HG02885 (cell line): ENCODE measurements around the gene ABCA6.
A peak's percentile ranks its signal among the peaks of the same experiment; 100 is the strongest.

Source experiments
- ATAC-seq: cut with Tn5 transposase; IDR thresholded peaks from one replicate; pipeline ENCODE4 v1.9.1; 2021; ENCODE audit warnings: mild to moderate bottlenecking; ENCODE audit not compliant: unreplicated experiment, poor library complexity

ABCA6 gene

GRCh38 chr17:69143683-69144231 lies 2.1 kb upstream of the ABCA6 start:
- no peak for ATAC-seq

- ATAC-seq, result no peak
Measured at GRCh38 chr17:69143151-69143550, 1.5 kb upstream of the ABCA6 start.

GRCh38 chr17:69142175-69142802 lies 594 bp upstream of the ABCA6 start:
- no peak for ATAC-seq

GRCh38 chr17:69134112-69134511 lies 7.6 kb downstream of the ABCA6 start:
- no peak for ATAC-seq

GRCh38 chr17:69130627-69131296 lies 10.9 kb downstream of the ABCA6 start:
- no peak for ATAC-seq

- no peak for ATAC-seq
Measured at GRCh38 chr17:69123626-69124025, 18.1 kb downstream of the ABCA6 start.

- no peak for ATAC-seq
Measured at GRCh38 chr17:69122065-69122464, 19.6 kb downstream of the ABCA6 start.

- peak; percentile 38 for ATAC-seq
Measured at GRCh38 chr17:69117855-69118784, 23.6 kb downstream of the ABCA6 start.

GRCh38 chr17:69111794-69112193 lies 29.9 kb downstream of the ABCA6 start:
- ATAC-seq, result no peak

GRCh38 chr17:69105907-69106730 lies 35.6 kb downstream of the ABCA6 start:
- ATAC-seq, result no peak

- ATAC-seq, result no peak
Measured at GRCh38 chr17:69103557-69104233, 38.0 kb downstream of the ABCA6 start.

- ATAC-seq, result no peak
Measured at GRCh38 chr17:69098625-69099024, 43.1 kb downstream of the ABCA6 start.

- ATAC-seq, result no peak
Measured at GRCh38 chr17:69096541-69096940, 45.2 kb downstream of the ABCA6 start.

- ATAC-seq, result no peak
Measured at GRCh38 chr17:69093995-69094394, 47.7 kb downstream of the ABCA6 start.

GRCh38 chr17:69093279-69093789 lies 48.4 kb downstream of the ABCA6 start:
- ATAC-seq, result no peak

- no peak for ATAC-seq
Measured at GRCh38 chr17:69090365-69090764, 51.3 kb downstream of the ABCA6 start.

- no peak for ATAC-seq
Measured at GRCh38 chr17:69088643-69089200, 53.0 kb downstream of the ABCA6 start.

GRCh38 chr17:69086641-69087040 lies 55.1 kb downstream of the ABCA6 start:
- no peak for ATAC-seq

- no peak for ATAC-seq
Measured at GRCh38 chr17:69084911-69085310, 56.8 kb downstream of the ABCA6 start.
